ENCODE results near the gene LRMDA.

LRMDA gene

DNA sequence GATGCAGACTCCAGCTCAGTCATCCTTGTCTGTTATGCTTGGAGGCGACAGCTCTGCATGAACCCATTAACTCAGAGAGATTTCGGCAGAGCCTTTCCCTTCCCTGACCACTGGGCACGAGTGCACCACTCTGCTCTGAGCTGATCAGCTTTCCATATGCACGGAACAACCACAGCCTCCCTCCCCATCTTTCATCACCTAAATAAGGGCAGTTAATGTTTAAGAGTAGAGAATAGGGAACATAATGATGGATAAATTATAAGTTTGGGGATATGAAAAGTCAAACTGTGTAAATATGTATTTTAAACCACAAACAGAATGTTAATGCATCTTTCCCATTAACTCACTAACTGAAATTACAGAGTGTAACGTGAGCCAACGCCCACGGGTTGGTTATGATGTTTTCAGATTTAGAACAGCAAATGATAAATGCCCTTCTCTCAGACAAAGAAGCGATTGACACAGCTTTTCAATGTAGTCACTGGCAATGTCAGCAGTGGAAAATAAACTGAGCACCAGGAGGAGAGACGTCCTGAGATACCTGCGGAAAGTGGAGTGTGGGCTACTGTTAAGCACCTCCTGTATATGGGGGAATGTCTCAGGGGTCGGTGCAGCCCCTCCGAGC is 658.2 kb downstream of the LRMDA start:
- H3K9me3 ChIP-seq (ENCODE audit: control insufficient read depth, low read length), result no peaks in the 10 kb centered on the region
- peak overlapping the region; percentile 52 to 83 for H3K18ac ChIP-seq (ENCODE audit: low read depth in 1 of 2, low read length in 2 of 2)
- H3K4ac ChIP-seq (ENCODE audit: low read depth in 1 of 2, low read length in 2 of 2), result no peak overlapping the region
- H3K23ac ChIP-seq (ENCODE audit: low read length in 2 of 2), result no peak overlapping the region
- no peak overlapping the region for H2BK15ac ChIP-seq (ENCODE audit: low read depth, poor library complexity, severe bottlenecking)
- no peak overlapping the region for H3K27ac ChIP-seq (ENCODE audit: low read length, poor library complexity, severe bottlenecking)
- H3K4me3 ChIP-seq (ENCODE audit: insufficient read depth in 1 of 2, low read depth in 1 of 2, low read length in 2 of 2), result no peak overlapping the region
- 98% methylated on average over 9 of the region's 12 CpGs for WGBS
- peak overlapping the region; percentile 82 to 91 for H2BK12ac ChIP-seq (ENCODE audit: low read length in 2 of 2)
- H2BK5ac ChIP-seq (ENCODE audit: low read depth, low read length, poor library complexity, severe bottlenecking), result no peak overlapping the region
- H4K91ac ChIP-seq (ENCODE audit: low read length), result peak overlapping the region; percentile 84
- H3K36me3 ChIP-seq (ENCODE audit: control insufficient read depth in 1 of 2, insufficient read depth in 2 of 2, low read depth in 1 of 2, low read length in 2 of 2), result no peaks in the 10 kb centered on the region
- no peak for DNase-seq
- H3K9ac ChIP-seq (ENCODE audit: low read length), result no peak overlapping the region
- H3K27me3 ChIP-seq (ENCODE audit: control insufficient read depth in 1 of 2, insufficient read depth in 1 of 2, low read length in 2 of 2), result peaks cover 0 to 4% of the 10 kb centered on the region in 2 experiments
- peaks cover 4% of the 10 kb centered on the region for H3K4me1 ChIP-seq (ENCODE audit: control insufficient read depth, insufficient read depth, low read depth, low read length)
- H3K14ac ChIP-seq (ENCODE audit: low read length in 2 of 2), result no peak overlapping the region
- H2AFZ ChIP-seq (ENCODE audit: low read depth, low read length), result no peak overlapping the region
- no peak overlapping the region for H2AK5ac ChIP-seq (ENCODE audit: low read length, severe bottlenecking)
- H3K4me2 ChIP-seq (ENCODE audit: low read length, poor library complexity, severe bottlenecking), result no peak overlapping the region
- peak overlapping the region; percentile 59 for H2BK120ac ChIP-seq (ENCODE audit: low read depth, low read length)
- no peaks in the 10 kb centered on the region for H3K79me1 ChIP-seq (replicated peaks; ENCODE audit: low read length, poor library complexity, severe bottlenecking)
- peak overlapping the region; percentile 83 for H4K8ac ChIP-seq (ENCODE audit: low read length)

DNA sequence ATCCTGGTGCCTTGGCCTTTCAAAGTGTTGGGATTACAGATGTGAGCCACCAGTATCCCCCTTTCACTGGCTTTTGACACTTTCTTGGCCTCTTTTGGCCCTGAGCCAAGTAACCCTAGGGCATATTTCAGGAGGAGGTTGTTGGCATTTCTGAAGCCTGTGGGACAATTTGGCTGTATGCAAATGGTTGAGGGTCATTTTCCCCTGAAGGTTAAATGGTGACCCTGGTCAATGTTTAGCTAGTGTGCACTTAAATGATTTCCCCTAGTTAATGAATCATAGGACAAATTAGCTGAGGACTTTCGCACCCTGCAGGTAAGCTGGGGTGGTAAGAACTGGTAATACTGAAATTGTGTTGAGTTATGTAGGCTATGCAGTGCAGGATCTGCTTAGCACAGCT is 660.5 kb downstream of the LRMDA start:
- Histone ChIP-seq H4K8ac (ENCODE audit: low read length) (no peak overlapping the region), H2AFZ (ENCODE audit: low read depth, low read length) (no peak overlapping the region), H2BK12ac (ENCODE audit: low read length in 2 of 2) (peak overlapping the region in 1 of 2 experiments; percentile 33), H3K27me3 (ENCODE audit: control insufficient read depth in 1 of 2, insufficient read depth in 1 of 2, low read length in 2 of 2) (no peaks in the 10 kb centered on the region), H3K23ac (ENCODE audit: low read length in 2 of 2) (no peak overlapping the region), H3K36me3 (ENCODE audit: control insufficient read depth in 1 of 2, insufficient read depth in 2 of 2, low read depth in 1 of 2, low read length in 2 of 2) (no peaks in the 10 kb centered on the region), H3K4ac (ENCODE audit: low read depth in 1 of 2, low read length in 2 of 2) (no peak overlapping the region), H3K9ac (ENCODE audit: low read length) (no peak overlapping the region), H2BK120ac (ENCODE audit: low read depth, low read length) (no peak overlapping the region), H3K4me1 (ENCODE audit: control insufficient read depth, insufficient read depth, low read depth, low read length) (peaks cover under 1% of the 10 kb centered on the region), H2BK15ac (ENCODE audit: low read depth, poor library complexity, severe bottlenecking) (no peak overlapping the region), H2BK5ac (ENCODE audit: low read depth, low read length, poor library complexity, severe bottlenecking) (no peak overlapping the region), H3K18ac (ENCODE audit: low read depth in 1 of 2, low read length in 2 of 2) (no peak overlapping the region), H3K4me3 (ENCODE audit: insufficient read depth in 1 of 2, low read depth in 1 of 2, low read length in 2 of 2) (no peak overlapping the region), H4K91ac (ENCODE audit: low read length) (no peak overlapping the region), H3K4me2 (ENCODE audit: low read length, poor library complexity, severe bottlenecking) (no peak overlapping the region), H3K27ac (ENCODE audit: low read length, poor library complexity, severe bottlenecking) (no peak overlapping the region), H3K79me1 (replicated peaks; ENCODE audit: low read length, poor library complexity, severe bottlenecking) (no peaks in the 10 kb centered on the region), H3K9me3 (ENCODE audit: control insufficient read depth, low read length) (no peaks in the 10 kb centered on the region), H2AK5ac (ENCODE audit: low read length, severe bottlenecking) (no peak overlapping the region), H3K14ac (ENCODE audit: low read length in 2 of 2) (no peak overlapping the region)
- WGBS, result 95% methylated on average over 1 of the region's 1 CpG
- DNase-seq, result no peak

DNA sequence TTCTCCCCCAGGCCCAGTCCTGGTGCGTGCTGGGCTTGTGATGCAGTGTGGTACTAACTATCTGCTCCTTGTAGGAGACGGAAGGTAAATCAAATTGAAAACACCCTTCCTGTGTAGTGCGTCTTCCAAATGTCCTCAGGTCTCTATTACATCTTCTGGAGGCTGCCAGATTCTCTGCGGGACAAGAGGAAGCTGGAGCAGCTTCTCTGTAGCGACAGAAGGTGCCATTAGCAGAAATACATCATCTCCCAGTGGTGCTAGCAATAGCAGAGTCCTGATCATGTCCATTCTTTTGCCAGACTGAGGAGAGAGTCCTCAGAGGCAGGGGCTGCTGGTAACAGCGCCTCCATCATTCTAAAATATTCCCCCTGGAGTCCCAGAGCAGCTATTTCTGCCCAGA is 675.2 kb downstream of the LRMDA start:
- Histone ChIP-seq H3K9me3 (ENCODE audit: control insufficient read depth, low read length) (peaks cover 6% of the 10 kb centered on the region), H3K23ac (ENCODE audit: low read length in 2 of 2) (no peak overlapping the region), H2BK120ac (ENCODE audit: low read depth, low read length) (peak overlapping the region; percentile 55), H3K27me3 (ENCODE audit: control insufficient read depth in 1 of 2, insufficient read depth in 1 of 2, low read length in 2 of 2) (no peaks in the 10 kb centered on the region), H3K4me1 (ENCODE audit: control insufficient read depth, insufficient read depth, low read depth, low read length) (peaks cover 2% of the 10 kb centered on the region), H3K9ac (ENCODE audit: low read length) (no peak overlapping the region), H3K4me2 (ENCODE audit: low read length, poor library complexity, severe bottlenecking) (no peak overlapping the region), H3K4ac (ENCODE audit: low read depth in 1 of 2, low read length in 2 of 2) (peak overlapping the region in 1 of 2 experiments; percentile 82), H2BK15ac (ENCODE audit: low read depth, poor library complexity, severe bottlenecking) (no peak overlapping the region), H3K4me3 (ENCODE audit: insufficient read depth in 1 of 2, low read depth in 1 of 2, low read length in 2 of 2) (no peak overlapping the region), H3K27ac (ENCODE audit: low read length, poor library complexity, severe bottlenecking) (no peak overlapping the region), H2BK12ac (ENCODE audit: low read length in 2 of 2) (peak overlapping the region; percentile 69 to 99), H2BK5ac (ENCODE audit: low read depth, low read length, poor library complexity, severe bottlenecking) (no peak overlapping the region), H3K79me1 (replicated peaks; ENCODE audit: low read length, poor library complexity, severe bottlenecking) (no peaks in the 10 kb centered on the region), H2AFZ (ENCODE audit: low read depth, low read length) (peak overlapping the region; percentile 49), H4K91ac (ENCODE audit: low read length) (no peak overlapping the region), H4K8ac (ENCODE audit: low read length) (no peak overlapping the region), H3K14ac (ENCODE audit: low read length in 2 of 2) (peak overlapping the region in 1 of 2 experiments; percentile 76), H3K18ac (ENCODE audit: low read depth in 1 of 2, low read length in 2 of 2) (peak overlapping the region; percentile 25 to 94), H3K36me3 (ENCODE audit: control insufficient read depth in 1 of 2, insufficient read depth in 2 of 2, low read depth in 1 of 2, low read length in 2 of 2) (no peaks in the 10 kb centered on the region), H2AK5ac (ENCODE audit: low read length, severe bottlenecking) (no peak overlapping the region)
- DNase-seq, result no peak
- 98% methylated on average over 6 of the region's 6 CpGs for WGBS

DNA sequence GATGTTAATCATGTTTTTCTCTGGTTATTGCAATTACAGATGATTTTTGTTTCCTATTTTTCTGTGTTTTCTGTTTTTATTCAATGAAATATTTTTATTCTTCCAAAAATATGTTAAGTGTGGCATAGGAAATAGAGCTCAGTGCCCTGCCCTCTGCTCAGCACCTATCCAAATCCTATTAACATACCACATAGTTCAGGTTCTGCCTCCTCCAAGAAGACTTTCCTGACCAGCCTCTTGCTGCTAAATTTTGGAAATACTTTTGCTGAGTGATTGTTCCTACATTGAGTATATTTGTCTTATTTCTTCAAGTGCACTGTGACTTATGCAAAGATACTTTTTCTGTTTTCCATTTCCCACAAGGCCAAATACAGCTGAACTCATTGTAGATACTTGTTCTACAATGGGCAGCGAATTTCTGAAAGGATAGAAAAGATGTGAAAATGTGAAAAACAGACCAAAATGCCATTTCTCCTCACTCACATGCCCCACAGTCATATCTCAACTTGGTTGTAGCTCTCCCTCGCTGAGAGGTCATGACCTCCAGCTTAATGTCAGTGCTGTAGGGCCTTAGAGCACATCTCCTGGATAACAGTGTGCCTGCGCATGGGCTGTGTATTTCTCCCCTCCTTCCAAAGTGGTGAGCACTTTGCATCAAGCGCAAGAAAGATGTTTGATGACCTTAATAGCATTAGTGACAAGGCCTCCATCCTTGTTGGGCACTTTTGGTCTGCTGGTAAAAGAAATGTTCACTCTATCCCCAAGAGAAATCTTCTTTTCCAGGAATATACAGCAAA is 677.3 kb downstream of the LRMDA start:
- no peak overlapping the region for H3K23ac ChIP-seq (ENCODE audit: low read length in 2 of 2)
- no peaks in the 10 kb centered on the region for H3K9me3 ChIP-seq (ENCODE audit: control insufficient read depth, low read length)
- H3K4ac ChIP-seq (ENCODE audit: low read depth in 1 of 2, low read length in 2 of 2), result peak overlapping the region in 1 of 2 experiments; percentile 84
- peaks cover 4% of the 10 kb centered on the region for H3K4me1 ChIP-seq (ENCODE audit: control insufficient read depth, insufficient read depth, low read depth, low read length)
- no peak overlapping the region for H2AFZ ChIP-seq (ENCODE audit: low read depth, low read length)
- peak overlapping the region; percentile 79 to 100 for H2BK12ac ChIP-seq (ENCODE audit: low read length in 2 of 2)
- H3K4me2 ChIP-seq (ENCODE audit: low read length, poor library complexity, severe bottlenecking), result no peak overlapping the region
- H3K27ac ChIP-seq (ENCODE audit: low read length, poor library complexity, severe bottlenecking), result no peak overlapping the region
- H3K27me3 ChIP-seq (ENCODE audit: control insufficient read depth in 1 of 2, insufficient read depth in 1 of 2, low read length in 2 of 2), result no peaks in the 10 kb centered on the region
- no peak overlapping the region for H3K4me3 ChIP-seq (ENCODE audit: insufficient read depth in 1 of 2, low read depth in 1 of 2, low read length in 2 of 2)
- 80% methylated on average over 3 of the region's 4 CpGs for WGBS
- no peak overlapping the region for H2BK120ac ChIP-seq (ENCODE audit: low read depth, low read length)
- H3K14ac ChIP-seq (ENCODE audit: low read length in 2 of 2), result peak overlapping the region in 1 of 2 experiments; percentile 95
- H2BK5ac ChIP-seq (ENCODE audit: low read depth, low read length, poor library complexity, severe bottlenecking), result no peak overlapping the region
- peak overlapping the region; percentile 79 for H4K91ac ChIP-seq (ENCODE audit: low read length)
- no peak overlapping the region for H4K8ac ChIP-seq (ENCODE audit: low read length)
- no peaks in the 10 kb centered on the region for H3K36me3 ChIP-seq (ENCODE audit: control insufficient read depth in 1 of 2, insufficient read depth in 2 of 2, low read depth in 1 of 2, low read length in 2 of 2)
- no peak overlapping the region for H2BK15ac ChIP-seq (ENCODE audit: low read depth, poor library complexity, severe bottlenecking)
- H3K9ac ChIP-seq (ENCODE audit: low read length), result no peak overlapping the region
- H3K79me1 ChIP-seq (replicated peaks; ENCODE audit: low read length, poor library complexity, severe bottlenecking), result no peaks in the 10 kb centered on the region
- peak overlapping the region in 1 of 2 experiments; percentile 90 for H3K18ac ChIP-seq (ENCODE audit: low read depth in 1 of 2, low read length in 2 of 2)
- H2AK5ac ChIP-seq (ENCODE audit: low read length, severe bottlenecking), result no peak overlapping the region
- no peak for DNase-seq

All from mesenchymal stem cell (in vitro differentiated cells and primary cell).